ENCODE measurements around the gene TESK2. TPM values are rescaled to one million over a fixed set of nuclear protein-coding genes. Genes with fewer than 3 reads are reported as not detected.

TESK2 gene
- total and polyA plus RNA-seq, 12 donors, result 1.1 to 21.4 (median 3.6) TPM

DNA sequence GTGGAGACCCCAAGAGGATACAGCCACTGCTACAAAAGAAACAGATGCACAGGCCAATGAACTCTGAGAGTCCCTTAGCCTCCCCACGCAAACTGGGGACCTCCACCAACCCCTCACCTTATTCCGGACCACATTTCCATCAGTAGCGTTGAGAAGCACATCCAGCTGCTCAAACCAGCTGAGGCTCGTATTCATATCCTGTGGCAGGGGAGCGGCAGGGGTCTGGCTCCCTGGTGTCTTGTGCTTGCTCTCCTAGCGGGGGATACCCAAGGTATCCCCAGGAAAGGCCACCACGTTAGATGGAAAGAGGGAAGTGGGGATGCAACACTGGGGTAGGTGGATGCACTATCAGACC, 8.4 kb upstream of the TESK2 start:
- H3K4me3 ChIP-seq, result peak overlapping the region in 2 of 4 donors; percentile 55 to 71
- DNase-seq, result peak in 2 of 7 donors; percentile 21 to 59
- no peaks in the 10 kb centered on the region for H3K36me3 ChIP-seq (replicated peaks in 1 of 2)
- H3K27ac ChIP-seq, result peak overlapping the region in 3 of 5 donors; percentile 18 to 45 (median 39)
- no peak for TF ChIP-seq POLR2A (IDR thresholded peaks at IDR 0.05)
- no peak for TF ChIP-seq CTCF (IDR thresholded peaks at IDR 0.05)
- H3K4me1 ChIP-seq (replicated peaks in 1 of 2), result peaks cover 0 to 20% of the 10 kb centered on the region in 2 donors
- no peaks in the 10 kb centered on the region for H3K9me3 ChIP-seq (replicated peaks in 1 of 3)
- no peaks in the 10 kb centered on the region for H3K27me3 ChIP-seq
- intact Hi-C loops (cut with DNase I), result loop anchor here (5.0 to 10.0 kb wide), 2 partner anchors 142 to 485 kb away; partner anchors contain the start of genes HECTD3 (in 1 of the 2) and UROD (in 1 of the 2)
- WGBS, 4 donors, result 0 to 11% (median 3%) methylated on average over 4 to 7 of the region's 7 CpGs

DNA sequence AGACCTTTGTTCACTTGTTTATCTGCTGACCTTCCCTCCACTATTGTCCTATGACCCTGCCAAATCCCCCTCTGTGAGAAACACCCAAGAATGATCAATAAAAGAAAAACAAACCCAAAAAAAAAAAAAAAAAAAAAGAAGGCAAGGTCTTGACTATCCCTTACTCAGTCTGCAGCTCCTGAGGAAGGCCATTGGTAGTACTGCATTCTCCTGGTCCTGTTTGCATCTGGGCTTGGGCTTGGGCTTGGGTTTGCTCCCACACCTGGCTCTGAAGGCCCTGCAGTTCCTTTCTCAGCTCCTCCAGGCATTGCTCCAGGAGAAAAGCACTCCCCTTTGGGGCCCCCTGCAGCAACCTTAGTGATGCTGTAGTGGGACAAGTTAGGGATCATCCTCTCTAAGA, 7.3 kb upstream of the TESK2 start:
- no peaks in the 10 kb centered on the region for H3K36me3 ChIP-seq (replicated peaks in 1 of 2)
- no peaks in the 10 kb centered on the region for H3K27me3 ChIP-seq
- intact Hi-C loops (cut with DNase I), result loop anchor here (5.0 to 10.0 kb wide), 2 partner anchors 141 to 483 kb away; partner anchors contain the start of genes HECTD3 (in 1 of the 2) and UROD (in 1 of the 2)
- DNase-seq, result peak in 1 of 7 donors; percentile 48
- H3K9me3 ChIP-seq (replicated peaks in 1 of 3), result no peaks in the 10 kb centered on the region
- H3K4me1 ChIP-seq (replicated peaks in 1 of 2), result peaks cover 0 to 20% of the 10 kb centered on the region in 2 donors
- H3K4me3 ChIP-seq, result no peak overlapping the region
- H3K27ac ChIP-seq, result no peak overlapping the region
- TF ChIP-seq POLR2A (IDR thresholded peaks at IDR 0.05) (no peak), CTCF (IDR thresholded peaks at IDR 0.05) (no peak)

DNA sequence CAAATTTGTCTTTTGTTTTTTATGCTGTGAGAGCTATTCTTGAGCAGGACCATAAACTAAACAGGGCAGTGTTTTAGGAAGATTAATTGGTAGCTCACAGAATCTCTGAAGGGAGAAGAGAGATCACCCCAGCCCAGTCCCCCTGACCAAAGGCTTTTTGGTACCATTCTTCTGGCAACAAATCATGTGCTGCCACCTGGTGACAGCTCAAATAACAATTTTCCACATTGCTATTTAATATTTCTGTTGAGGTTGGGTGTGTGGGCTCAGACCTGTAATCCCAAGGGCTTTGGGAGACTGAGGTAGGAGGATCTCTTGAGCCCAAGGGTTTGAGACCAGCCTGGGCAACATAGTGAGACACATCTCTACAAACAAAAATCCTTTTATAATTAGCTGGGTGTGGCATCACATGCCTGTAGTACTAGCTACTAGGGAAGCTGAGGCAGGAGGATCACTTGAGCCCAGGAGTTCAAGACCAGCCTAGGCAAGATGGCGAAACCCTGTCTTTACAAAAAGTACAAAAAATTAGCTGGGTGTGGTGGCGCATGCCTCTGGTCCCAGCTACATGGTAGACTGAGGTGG, 2.2 kb upstream of the TESK2 start:
- 73 to 86% (median 81%) methylated on average over 2 of the region's 2 CpGs for WGBS, 4 donors
- H3K9me3 ChIP-seq (replicated peaks in 1 of 3), result no peaks in the 10 kb centered on the region
- H3K36me3 ChIP-seq (replicated peaks in 1 of 2), result no peaks in the 10 kb centered on the region
- no peak overlapping the region for H3K27ac ChIP-seq
- intact Hi-C loops (cut with DNase I), result loop anchor here in 1 of 2 donors (5.0 to 10.0 kb wide), 2 partner anchors 131 to 478 kb away; partner anchors contain the start of genes HECTD3 and UROD
- peak; percentile 42 to 73 (median 62) for TF ChIP-seq CTCF (IDR thresholded peaks at IDR 0.05)
- no peak for TF ChIP-seq POLR2A (IDR thresholded peaks at IDR 0.05)
- peaks cover 6 to 12% of the 10 kb centered on the region in 2 donors for H3K4me1 ChIP-seq (replicated peaks in 1 of 2)
- no peaks in the 10 kb centered on the region for H3K27me3 ChIP-seq
- peak in 6 of 7 donors; percentile 47 to 73 (median 62) for DNase-seq
- no peak overlapping the region for H3K4me3 ChIP-seq

DNA sequence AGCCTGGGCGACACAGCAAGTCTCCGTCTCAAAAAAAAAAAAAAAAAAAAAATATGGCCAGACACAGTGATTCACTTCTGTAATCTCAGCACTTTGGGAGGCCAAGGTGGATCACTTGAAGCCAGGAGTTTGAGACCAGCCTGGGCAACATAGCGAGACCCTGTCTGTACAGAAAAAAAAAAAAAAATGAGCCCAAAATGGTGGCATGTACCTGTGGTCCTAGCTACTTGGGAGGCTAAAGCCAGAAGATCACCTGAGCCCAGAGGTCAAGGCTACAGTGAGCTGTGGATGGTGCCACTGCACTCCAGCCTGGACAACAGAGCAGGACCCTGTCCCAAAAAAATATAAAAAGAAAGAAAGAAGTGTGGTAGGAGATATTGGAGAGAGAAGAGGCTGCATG, 1.7 kb upstream of the TESK2 start:
- no peaks in the 10 kb centered on the region for H3K36me3 ChIP-seq (replicated peaks in 1 of 2)
- 70 to 85% (median 75%) methylated on average over 3 of the region's 3 CpGs for WGBS, 4 donors
- no peaks in the 10 kb centered on the region for H3K27me3 ChIP-seq
- no peak overlapping the region for H3K4me3 ChIP-seq
- no peaks in the 10 kb centered on the region for H3K9me3 ChIP-seq (replicated peaks in 1 of 3)
- peaks cover 6 to 12% of the 10 kb centered on the region in 2 donors for H3K4me1 ChIP-seq (replicated peaks in 1 of 2)
- intact Hi-C loops (cut with DNase I), result loop anchor here in 1 of 2 donors (5.0 to 10.0 kb wide), 2 partner anchors 130 to 478 kb away; partner anchors contain the start of genes HECTD3 and UROD
- no peak for TF ChIP-seq CTCF (IDR thresholded peaks at IDR 0.05)
- no peak for TF ChIP-seq POLR2A (IDR thresholded peaks at IDR 0.05)
- no peak overlapping the region for H3K27ac ChIP-seq
- no peak for DNase-seq

Data from adrenal gland (tissue), 12 donors.